Ascending aorta (tissue), 2 donors: ENCODE results near the gene SH3RF3. TPM values are rescaled to one million over a fixed set of nuclear protein-coding genes. Genes with fewer than 3 reads are reported as not detected.
A peak's percentile ranks its signal among the peaks of the same experiment; 100 is the strongest.

Source experiments
- DNase-seq, 2 donors: peaks; one replicate each; pipeline ENCODE4 v3.0.0-alpha.2; 2019; ENCODE audit warnings: low spot score in 2 of 2
- H3K27ac ChIP-seq, 2 donors: fragments of 200-600 bp; sonication (generic); one replicate each; pipeline ENCODE4 v1.5.1; 2016 to 2017; ENCODE audit warnings: mild to moderate bottlenecking in 1 of 2
- H3K27me3 ChIP-seq: fragments of 200-600 bp; sonication (generic); one replicate; pipeline ENCODE4 v1.5.1; 2017
- H3K36me3 ChIP-seq, 2 donors: fragments of 200-600 bp; sonication (generic); one replicate each; pipeline ENCODE4 v1.5.1; 2016
- H3K4me1 ChIP-seq, 2 donors: fragments of 200-600 bp; sonication (generic); one replicate each; pipeline ENCODE4 v1.5.1; 2016 to 2017; ENCODE audit warnings: mild to moderate bottlenecking in 1 of 2
- H3K4me3 ChIP-seq, 2 donors: fragments of 200-600 bp; sonication (generic); one replicate each; pipeline ENCODE4 v1.5.1; 2016 to 2017; ENCODE audit warnings: mild to moderate bottlenecking in 1 of 2
- H3K9me3 ChIP-seq, 2 donors: fragments of 200-600 bp; sonication (generic); one replicate each; pipeline ENCODE4 v1.5.1; 2016
- intact Hi-C: fragments of 100-400 bp; cut with DNase I; formaldehyde crosslinking; loops from one replicate; pipeline ENCODE4 v1.15.1; 2023
- total RNA-seq: library from RNA; depleted of rRNA; stranded (reverse); fragments of >200 nt; gene quantifications from one replicate; pipeline ENCODE4 v1.1.0, GENCODE V29; 2016
- TF ChIP-seq, protein P1 (sequence below), 3 experiments: fragments of 200-600 bp in 2 of 3; fragments of 450-650 bp in 1 of 3; sonication (generic) in 2 of 3; IDR thresholded peaks; one replicate each; pipeline ENCODE4 v1.5.1; 2016 to 2019; ENCODE audit warnings: antibody characterized with exemption in 3 of 3, mild to moderate bottlenecking in 1 of 3, moderate library complexity in 1 of 3

SH3RF3 gene
- total RNA-seq, 1 donor from 2014 or later = 53.5 TPM

DNA sequence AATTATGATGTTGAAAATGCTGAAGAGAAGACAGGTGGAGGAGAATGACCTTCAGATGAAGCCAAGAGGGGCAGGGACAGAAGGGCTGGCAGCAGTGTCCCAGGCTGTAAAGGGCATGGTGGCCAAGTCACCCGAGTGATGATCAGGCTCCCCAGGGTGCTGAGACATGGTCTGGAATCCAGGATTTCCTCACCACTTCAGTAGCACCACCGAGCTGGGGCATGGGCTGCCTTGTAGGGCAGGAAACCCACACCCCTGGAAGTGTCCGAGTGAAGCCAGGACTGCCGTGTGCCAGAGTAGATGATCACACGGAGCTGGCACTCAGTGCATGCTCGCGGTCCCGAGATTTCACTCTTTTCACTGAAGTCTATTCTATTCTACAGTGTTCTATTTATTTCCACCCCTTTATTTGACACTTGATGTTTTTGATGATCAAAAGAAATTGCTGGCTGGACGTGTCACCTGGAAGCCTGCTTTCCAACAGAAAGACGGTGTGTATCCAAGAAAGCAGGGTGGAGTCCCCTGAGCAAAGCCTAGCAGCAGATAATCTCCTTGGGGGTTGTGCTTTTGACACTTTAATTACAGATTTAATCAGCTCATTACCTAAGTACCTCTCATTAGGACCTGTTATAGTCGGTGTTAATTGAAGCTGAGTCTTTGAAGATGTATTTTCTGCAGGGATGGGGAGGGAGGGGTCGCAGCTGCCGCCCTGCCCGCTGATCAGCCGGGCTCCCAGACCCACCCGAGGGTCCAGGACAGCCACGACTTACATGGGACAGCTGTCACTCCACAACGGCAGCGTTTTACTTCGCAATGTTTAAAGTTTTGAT, 392.4 kb downstream of the SH3RF3 start:
- no peak overlapping the region for H3K4me3 ChIP-seq

GRCh38 chr2:109522063-109522374, 393.0 kb downstream of the SH3RF3 start:
- H3K4me3 ChIP-seq = no peak overlapping the region
- intact Hi-C loops = no loop called here
- H3K36me3 ChIP-seq = no peaks in the 10 kb centered on the region
- no peaks in the 10 kb centered on the region for H3K4me1 ChIP-seq
- H3K27me3 ChIP-seq = no peaks in the 10 kb centered on the region
- no peaks in the 10 kb centered on the region for H3K9me3 ChIP-seq
- no peak for DNase-seq
- H3K27ac ChIP-seq = no peak overlapping the region
- TF ChIP-seq, protein P1, sequence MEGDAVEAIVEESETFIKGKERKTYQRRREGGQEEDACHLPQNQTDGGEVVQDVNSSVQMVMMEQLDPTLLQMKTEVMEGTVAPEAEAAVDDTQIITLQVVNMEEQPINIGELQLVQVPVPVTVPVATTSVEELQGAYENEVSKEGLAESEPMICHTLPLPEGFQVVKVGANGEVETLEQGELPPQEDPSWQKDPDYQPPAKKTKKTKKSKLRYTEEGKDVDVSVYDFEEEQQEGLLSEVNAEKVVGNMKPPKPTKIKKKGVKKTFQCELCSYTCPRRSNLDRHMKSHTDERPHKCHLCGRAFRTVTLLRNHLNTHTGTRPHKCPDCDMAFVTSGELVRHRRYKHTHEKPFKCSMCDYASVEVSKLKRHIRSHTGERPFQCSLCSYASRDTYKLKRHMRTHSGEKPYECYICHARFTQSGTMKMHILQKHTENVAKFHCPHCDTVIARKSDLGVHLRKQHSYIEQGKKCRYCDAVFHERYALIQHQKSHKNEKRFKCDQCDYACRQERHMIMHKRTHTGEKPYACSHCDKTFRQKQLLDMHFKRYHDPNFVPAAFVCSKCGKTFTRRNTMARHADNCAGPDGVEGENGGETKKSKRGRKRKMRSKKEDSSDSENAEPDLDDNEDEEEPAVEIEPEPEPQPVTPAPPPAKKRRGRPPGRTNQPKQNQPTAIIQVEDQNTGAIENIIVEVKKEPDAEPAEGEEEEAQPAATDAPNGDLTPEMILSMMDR (IDR thresholded peaks at IDR 0.05) = no peak

More for the DNA sequence above, 392.4 kb downstream of the SH3RF3 start:
- H3K36me3 ChIP-seq = no peaks in the 10 kb centered on the region
- H3K27ac ChIP-seq = no peak overlapping the region
- no peaks in the 10 kb centered on the region for H3K4me1 ChIP-seq
- DNase-seq = no peak
- H3K9me3 ChIP-seq = no peaks in the 10 kb centered on the region
- TF ChIP-seq, protein P1 (IDR thresholded peaks at IDR 0.05) = no peak
- H3K27me3 ChIP-seq = no peaks in the 10 kb centered on the region
- intact Hi-C loops = no loop called here

GRCh38 chr2:109523121-109523520, 394.1 kb downstream of the SH3RF3 start:
- DNase-seq = no peak

GRCh38 chr2:109523536-109524361, 394.7 kb downstream of the SH3RF3 start:
- H3K27ac ChIP-seq = no peak overlapping the region
- H3K36me3 ChIP-seq = no peaks in the 10 kb centered on the region
- no peaks in the 10 kb centered on the region for H3K9me3 ChIP-seq
- DNase-seq = peak in 1 of 2 donors; percentile 58
- H3K4me3 ChIP-seq = no peak overlapping the region
- no peaks in the 10 kb centered on the region for H3K4me1 ChIP-seq
- TF ChIP-seq, protein P1 (IDR thresholded peaks at IDR 0.05) = no peak
- intact Hi-C loops = no loop called here
- H3K27me3 ChIP-seq = no peaks in the 10 kb centered on the region

More at GRCh38 chr2:109523121-109523520, 394.1 kb downstream of the SH3RF3 start:
- Histone ChIP-seq H3K4me1 (no peaks in the 10 kb centered on the region), H3K27ac (no peak overlapping the region), H3K36me3 (no peaks in the 10 kb centered on the region), H3K27me3 (no peaks in the 10 kb centered on the region), H3K4me3 (no peak overlapping the region), H3K9me3 (no peaks in the 10 kb centered on the region)
- intact Hi-C loops = no loop called here
- TF ChIP-seq, protein P1 (IDR thresholded peaks at IDR 0.05) = no peak

- Histone ChIP-seq H3K27me3 (no peaks in the 10 kb centered on the region), H3K4me1 (no peaks in the 10 kb centered on the region), H3K27ac (no peak overlapping the region), H3K9me3 (no peaks in the 10 kb centered on the region), H3K4me3 (no peak overlapping the region), H3K36me3 (no peaks in the 10 kb centered on the region)
- peak in 1 of 2 donors; percentile 31 for DNase-seq
- intact Hi-C loops = no loop called here
- TF ChIP-seq, protein P1 (IDR thresholded peaks at IDR 0.05) = no peak
Measured at GRCh38 chr2:109525836-109526235, 396.8 kb downstream of the SH3RF3 start.
